GM18909 (cell line): Measurements from ENCODE around the gene CAMSAP3.
"Not testable (repeated sequence)": the region's sequence is repeated elsewhere in the genome, so short reads cannot be mapped to it uniquely, and the experiment has no call there.

ENCODE experiments used
- ATAC-seq: cut with Tn5 transposase; IDR thresholded peaks from one replicate; pipeline ENCODE4 v1.9.1; 2021; ENCODE audit warnings: mild to moderate bottlenecking; ENCODE audit not compliant: unreplicated experiment, poor library complexity

The CAMSAP3 gene

DNA sequence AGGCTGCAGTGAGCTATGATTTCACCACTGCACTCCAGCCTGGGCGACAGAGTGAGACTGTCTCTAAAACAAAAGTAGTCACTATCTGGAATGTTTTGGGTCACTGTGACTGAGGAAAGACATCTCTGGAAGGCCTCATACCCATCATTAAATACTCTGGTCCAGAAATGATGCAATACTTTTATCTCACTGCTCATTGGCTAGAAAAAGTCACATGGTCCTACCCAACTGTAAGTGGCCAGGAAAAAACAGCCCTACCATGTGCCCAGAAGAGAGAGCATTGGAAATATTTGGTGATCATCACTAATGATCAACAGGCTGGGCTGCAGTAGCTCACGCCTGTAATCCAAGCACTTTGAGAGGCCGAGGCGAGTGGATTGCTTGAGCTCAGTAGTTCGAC, 30.3 kb upstream of the CAMSAP3 start:
- ATAC-seq, result no peak

DNA sequence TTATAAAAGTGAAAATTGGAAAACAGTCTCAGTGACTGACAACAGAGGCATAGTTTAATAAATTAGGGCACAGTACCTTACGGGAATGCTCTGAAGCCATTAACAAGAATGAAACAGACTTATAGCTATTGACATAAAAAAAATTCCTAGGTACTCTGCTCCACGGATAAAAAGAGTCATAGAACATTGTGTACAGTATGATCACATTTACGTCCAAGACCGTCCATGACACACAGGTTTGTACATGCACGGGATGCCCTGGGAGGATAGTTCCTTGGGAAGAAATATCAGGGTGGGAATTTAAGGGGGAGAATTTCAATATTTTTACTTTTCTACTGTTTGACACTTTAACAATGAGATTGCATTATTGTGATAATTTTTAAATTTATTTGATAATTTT, 24.9 kb upstream of the CAMSAP3 start:
- ATAC-seq, result no peak

DNA sequence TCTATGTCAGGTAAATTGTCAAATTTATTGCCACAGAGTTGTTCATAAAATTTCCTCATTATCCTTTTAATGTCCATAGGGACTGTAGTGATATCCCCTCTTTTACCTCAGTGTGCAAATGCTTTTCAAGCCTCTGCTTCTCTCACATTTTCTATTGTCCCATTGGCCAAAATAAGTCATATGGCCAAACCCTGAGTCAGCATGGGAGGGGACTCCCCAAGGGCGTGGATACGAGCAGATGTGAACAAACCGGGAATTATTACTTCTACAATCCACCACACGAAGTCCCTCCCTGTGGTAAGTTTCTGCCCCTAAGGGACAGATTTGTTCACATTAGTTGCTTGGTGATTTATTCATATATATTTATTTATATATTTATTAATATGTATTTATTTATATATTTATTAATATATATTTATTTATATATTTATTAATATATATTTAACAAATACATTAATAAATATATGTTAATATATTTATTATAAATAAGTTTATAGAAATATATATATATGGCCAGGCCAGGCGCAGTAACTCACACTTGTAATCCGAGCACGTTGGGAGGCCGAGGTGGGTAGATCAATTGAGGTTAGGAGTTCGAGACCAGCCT, 20.1 kb upstream of the CAMSAP3 start:
- ATAC-seq, result no peak

DNA sequence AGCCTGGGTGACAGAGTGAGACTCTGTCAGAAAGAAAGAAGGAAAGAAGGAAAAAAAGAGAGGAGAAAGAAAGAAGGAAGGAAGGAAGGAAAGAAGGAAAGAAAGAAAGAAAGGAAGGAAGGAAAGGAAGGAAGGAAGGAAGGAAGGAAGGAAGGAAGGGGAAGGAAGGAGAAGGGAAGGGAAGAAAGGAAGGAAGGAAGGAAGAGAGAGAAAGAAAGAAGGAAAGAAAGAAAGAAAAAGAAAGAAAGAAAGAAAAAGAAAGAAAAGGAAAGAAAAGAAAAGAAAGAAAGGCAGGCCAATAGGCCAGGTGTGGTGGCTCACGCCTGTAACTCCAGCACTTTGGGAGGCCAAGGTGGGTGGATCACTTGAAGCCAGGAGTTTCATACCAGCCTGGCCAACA, 18.2 kb upstream of the CAMSAP3 start:
- not testable (repeated sequence) for ATAC-seq

DNA sequence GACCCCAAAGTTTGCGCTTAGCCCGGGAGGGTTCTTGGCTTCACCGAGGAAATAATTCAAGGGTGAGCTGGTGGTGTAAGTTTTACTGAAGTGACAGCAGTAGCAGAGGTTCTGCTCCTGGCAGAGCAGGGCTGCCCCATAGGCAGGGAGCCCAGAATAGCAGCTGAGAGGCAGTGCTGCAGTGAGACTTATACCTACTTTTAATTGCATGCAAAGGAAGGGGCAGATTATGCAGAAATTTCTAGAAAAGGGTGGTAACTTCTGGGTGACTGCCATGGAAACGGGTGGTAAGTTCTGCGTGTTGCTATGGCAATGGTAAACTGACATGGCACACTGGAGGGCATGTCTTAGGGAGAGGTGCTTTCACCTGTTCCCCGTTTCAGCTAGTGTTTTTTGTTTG, 17.5 kb upstream of the CAMSAP3 start:
- ATAC-seq, result no peak

DNA sequence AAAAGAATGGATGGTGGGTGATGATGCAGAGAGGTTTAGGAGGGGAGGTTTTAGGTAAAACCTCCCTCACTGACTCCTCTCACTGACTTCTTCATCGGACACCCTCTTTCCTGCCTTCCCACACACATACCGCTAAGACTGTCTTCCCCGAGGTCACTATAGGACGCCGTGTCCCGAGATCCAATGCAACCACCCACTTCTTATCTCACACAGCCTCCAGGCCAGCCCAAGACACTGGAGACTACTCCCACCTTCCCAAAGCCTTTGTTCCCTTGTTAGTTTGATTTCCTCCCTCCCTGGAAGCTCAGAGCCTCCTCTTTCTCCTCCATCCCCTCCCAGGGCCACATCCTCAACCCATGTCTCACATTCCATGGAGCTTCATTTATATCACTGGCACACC, 16.5 kb upstream of the CAMSAP3 start:
- ATAC-seq, result no peak

DNA sequence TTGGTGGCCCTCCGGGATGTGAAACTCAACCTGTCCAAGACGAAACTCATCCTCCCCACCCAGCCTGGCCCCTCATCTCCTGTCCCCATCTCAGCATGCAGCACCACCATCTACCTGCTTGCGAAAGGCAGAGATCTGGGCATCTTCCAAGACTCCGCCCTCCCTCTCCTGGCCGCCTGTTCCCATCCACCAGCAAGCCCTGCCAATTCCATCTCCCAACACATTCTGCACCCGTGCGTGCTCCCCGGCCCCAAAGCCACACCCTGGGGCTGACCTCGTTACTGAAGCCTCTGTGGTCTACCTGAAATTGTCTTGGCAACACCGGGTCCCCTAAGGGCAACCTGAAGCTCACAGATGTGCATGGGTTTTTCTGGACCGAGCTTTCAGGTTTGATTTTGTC, 13.2 kb upstream of the CAMSAP3 start:
- no peak for ATAC-seq

DNA sequence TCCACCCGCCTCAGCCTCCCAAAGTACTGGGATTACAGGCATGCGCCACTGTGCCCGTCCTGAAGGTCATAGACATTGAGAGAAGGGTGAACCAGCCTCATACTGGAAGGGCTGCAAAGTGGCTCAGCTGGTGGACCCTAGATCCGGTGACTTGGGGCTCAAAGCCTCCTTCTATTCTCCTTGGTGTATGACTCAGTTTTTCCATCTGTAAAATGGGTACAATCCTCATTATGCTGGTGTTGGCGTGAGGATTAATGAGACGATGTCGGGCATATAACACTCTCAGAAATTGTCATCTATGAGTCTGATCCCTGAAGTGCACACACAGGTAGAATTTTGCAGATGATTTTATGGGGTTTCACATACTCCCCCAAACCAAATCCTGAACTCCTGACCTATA, 5.8 kb upstream of the CAMSAP3 start:
- ATAC-seq, result no peak

DNA sequence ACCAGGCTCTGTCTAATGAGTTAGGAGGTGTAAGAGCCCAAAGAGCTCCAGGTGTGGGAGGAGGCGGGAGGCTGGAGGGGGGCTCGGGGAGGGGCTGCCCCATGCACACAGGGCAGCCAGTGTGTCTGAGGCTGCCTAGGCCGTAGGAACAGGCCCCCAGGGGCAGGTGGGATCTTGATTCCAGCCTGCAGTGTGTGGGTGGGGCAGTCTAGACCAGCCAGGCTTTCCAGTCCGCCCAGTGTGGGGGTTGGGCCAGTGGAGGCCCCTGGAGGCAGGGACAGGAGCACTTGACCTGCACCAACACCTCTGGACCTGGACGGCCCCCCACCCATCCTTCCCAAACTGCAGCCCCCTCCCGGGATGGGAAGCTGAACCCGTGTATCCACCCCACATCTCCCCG, 5.4 kb upstream of the CAMSAP3 start:
- no peak for ATAC-seq

DNA sequence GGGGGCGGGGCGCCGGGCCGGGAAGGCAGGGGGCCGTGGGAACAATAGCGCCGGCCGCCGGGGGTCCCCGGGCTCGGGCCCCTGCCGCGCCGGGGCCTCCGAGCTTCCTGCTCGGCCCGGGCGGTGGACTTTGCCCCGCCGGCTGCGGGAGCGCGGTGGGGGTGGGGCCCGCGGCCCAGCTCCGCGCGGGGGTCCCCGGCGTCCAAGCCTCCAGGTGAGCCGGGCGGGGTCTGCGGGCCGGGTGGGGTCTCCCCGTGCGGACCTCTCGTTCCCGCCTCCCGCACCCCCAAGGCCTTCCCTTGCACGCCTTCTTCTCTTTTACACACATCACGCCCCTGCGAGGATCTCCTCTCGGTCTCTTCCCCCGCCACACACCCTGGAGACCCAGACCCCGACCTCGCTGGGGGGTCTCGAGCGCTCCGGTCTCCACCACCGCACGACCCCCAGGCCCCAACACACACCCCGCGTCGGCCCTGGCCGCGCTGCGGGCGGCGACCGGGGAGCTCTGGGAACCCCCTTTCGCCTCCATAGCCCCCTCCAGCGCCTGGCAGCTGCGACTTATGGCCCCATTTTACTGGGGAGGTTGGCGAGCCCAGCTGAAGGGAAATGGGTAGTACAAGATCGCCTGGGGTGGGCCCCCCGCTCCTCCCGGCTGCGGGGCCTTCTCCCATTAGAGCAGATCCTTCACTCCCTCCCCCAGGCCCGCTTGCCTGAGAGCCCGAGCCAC, 711 bp downstream of the CAMSAP3 start:
- ATAC-seq, result no peak

DNA sequence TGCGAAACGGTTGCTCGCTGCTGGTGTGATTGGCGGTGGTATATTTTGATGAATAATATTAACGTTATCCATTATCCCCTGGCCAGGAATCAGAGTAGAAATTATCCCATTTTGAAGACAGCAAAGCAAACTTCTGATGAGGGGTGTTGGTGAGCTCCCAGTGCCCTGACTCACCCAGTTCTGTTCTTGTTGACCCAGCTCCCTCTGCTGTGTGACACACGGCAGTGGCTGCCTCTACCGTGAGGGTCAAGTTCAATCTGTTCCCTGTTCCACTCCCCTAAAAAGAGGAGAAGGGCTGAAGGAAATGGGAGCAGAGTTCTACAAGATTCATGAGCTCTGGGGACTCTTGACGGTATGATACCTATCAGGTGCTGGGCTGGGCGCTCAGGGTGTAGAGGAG, 2.0 kb downstream of the CAMSAP3 start:
- ATAC-seq, result no peak

DNA sequence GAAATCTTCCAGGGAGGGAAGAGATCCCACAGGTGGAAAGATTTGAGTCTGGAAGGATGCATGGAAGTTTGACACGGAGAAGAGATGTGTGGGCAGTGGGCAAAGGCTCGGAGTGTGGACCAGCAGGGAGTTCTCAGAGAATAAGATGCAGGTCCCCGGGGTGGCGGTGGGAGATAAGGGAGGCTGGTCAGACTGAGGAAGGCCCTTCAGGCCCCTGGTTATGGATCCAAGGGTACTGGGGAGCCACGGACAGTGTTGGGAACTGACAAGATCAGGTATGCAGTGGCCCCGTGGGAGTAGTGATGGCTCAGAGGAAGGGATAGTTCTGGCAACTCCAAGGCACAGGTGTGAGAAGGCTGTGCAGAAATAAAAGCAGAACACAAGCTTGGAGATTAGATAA, 2.5 kb downstream of the CAMSAP3 start:
- no peak for ATAC-seq

DNA sequence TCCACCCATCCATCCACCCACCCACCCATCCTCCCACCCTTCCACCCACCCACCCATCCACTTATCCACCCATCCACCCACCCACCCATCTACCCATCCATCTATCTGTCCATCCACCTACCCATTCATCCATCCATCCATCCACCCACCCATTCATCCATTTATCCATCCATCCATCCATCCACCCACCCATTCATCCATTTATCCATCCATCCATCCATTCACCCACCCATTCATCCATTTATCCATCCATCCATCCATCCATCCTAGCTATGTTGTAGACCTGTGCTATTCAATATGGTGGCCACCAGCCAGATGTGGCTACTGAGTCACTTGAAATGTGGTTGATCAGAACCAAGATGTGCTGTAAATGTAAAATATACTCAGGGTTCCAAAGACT, 5.1 kb downstream of the CAMSAP3 start:
- ATAC-seq, result no peak

DNA sequence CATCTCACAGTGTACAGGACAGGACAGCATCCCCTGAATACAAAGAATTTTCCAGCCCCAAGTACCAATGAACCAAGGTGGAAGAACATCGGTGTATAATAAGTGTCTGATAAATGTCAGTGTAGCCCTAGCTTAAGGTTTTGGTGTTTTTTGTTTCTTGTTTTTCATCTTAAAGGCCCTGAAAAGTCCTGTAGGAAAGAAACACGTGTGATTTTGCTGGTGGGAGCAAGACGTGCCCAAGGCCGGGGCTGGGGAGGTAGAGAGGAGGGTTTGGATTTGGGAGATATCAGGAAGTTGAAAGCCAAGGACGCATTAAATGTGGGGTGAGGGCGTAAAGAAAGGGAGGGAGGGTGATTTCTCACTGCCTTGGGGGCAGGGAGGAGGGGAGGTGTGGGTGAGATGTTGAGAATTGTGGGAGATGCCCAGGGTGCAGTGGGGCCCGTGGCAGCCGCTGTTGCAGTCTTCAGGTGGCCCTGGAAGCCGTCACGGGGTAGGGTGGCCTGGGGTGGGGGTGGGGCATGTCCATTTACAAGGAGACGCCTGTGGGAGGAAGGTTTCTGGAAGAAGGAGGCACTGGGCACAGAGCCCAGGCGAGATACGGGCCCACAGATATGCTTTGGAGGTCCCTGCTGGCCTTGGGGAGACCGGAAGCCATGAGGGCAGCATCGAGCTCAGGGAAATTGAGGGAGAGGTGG, 6.7 kb downstream of the CAMSAP3 start:
- no peak for ATAC-seq

DNA sequence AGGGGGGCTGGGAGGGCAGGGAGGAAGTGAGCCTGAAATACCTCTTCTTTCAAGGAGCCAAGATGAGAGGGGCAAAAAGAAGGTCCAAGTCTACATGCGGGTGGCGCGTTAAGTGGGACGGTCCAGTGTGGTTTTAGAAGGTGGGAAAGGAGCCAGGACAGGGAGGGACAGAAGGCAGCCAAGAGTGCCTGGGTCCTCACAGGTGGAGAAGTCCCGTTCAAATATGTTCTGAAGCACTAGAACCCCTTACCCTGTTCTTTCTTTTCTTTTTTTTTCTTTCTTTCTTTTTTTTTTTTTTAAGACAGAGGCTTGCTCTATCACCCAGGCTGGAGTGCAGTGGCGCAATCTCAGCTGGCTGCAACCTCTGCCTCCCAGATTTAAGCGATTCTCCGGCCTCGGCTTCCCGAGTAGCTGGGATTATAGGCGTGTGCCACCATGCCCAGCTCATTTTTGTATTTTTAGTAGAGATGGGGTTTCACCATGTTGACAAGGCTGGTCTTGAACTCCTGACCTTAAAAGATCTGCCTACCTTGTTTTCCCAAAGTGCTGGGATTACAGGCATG, 7.4 kb downstream of the CAMSAP3 start:
- no peak for ATAC-seq

DNA sequence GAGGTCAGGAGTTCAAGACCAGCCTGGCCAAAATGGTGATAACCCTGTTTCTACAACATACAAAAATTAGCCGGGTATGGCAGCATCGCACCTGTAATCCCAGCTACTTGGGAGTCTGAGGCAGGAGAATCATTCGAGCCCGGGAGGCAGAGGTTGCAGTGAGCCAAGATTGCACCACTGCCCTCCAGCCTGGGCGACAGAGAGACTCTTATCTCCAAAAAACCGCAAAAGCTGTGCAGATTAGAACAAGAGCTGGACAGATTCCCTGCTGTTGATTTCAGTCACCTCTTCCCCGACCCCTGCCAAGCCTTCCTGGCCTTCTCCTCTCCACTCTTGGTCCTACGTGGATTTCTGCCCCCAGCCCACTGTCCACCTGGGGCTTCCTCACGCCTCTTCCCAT, 8.3 kb downstream of the CAMSAP3 start:
- no peak for ATAC-seq

DNA sequence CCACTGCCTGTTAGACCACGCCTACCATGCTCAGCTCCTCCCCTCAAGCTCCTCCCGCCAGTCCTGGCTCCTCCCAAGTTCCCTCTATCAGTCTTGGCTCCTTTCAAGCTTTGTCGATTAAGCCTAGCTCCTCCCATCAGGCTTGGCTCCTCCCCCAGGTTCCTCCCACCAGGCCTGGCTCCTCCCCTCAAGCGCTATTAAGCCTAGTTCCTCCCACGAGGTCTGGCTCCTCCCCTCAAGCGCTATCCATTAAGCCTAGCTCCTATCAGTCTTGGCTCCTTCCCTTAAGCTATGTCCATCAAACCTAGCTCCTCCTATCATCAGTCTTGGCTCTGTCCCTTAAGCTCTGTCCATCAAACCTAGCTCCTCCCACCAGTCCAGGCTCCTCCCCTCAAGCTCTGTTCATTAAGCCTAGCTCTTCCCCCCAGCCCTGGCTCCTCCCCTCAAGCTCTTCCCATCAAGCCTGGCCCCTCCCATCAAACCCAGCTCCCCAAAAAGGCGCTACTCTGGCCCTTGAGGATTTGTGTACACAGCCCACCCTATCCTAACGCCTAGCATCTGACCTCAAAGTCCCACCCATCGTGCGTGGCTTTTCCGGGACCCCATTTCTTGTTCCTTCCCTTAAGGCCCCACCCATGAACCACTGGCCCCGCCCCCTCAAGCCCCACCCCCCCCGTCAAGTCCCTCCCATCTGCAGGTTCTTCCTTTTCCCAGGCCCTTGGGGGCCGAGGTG, 10.0 kb downstream of the CAMSAP3 start:
- no peak for ATAC-seq

DNA sequence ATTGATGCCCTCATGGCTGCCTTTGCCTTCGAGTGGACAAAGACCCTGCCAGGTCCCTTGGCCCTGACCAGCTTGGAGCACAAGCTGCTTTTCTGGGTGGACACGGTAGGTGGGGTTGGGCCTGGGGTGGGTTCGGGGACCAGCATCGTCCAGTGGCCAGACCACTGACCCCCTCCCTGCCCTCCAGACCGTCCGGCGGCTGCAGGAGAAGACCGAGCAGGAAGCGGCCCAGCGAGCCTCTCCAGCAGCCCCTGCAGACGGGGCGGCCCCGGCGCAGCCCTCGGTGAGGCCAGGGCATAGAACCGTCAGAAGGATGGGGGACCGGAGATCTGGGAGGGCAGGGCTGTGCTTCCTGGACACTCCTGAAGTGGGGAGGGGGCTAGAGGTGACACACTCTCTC, 10.6 kb downstream of the CAMSAP3 start:
- no peak for ATAC-seq

DNA sequence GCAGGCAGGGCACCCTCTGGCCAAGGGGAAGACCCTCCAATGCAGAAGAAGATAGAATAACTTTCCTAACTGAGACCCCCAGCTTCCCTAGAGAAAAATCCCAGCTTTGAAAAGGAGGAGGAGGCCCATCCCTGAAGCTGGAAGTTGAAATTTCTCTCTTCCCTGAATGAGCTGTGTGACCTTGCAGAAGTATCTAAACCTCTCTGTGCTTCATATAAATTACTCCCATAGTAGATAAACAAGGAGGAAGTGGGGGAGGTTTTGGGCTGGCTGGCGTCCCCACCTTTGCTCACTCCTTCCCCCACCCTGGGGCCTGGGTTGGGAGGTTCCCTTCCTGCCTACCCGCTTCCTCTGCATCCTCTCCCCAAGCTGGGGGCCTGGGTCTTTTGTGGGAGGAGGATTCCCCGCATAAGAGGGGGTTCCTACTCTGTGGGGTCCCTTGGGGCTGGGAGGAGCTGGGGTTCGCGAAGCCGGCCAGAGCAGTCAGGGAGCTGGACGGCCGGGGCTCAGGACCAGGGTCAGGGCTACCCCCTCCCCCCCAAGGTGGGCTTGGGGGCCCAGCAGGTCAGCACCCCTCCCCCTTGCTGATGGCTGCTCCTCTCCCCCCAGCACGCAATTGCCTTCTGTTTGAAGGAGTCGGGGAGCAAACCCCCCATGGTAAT, 11.7 kb downstream of the CAMSAP3 start:
- no peak for ATAC-seq

DNA sequence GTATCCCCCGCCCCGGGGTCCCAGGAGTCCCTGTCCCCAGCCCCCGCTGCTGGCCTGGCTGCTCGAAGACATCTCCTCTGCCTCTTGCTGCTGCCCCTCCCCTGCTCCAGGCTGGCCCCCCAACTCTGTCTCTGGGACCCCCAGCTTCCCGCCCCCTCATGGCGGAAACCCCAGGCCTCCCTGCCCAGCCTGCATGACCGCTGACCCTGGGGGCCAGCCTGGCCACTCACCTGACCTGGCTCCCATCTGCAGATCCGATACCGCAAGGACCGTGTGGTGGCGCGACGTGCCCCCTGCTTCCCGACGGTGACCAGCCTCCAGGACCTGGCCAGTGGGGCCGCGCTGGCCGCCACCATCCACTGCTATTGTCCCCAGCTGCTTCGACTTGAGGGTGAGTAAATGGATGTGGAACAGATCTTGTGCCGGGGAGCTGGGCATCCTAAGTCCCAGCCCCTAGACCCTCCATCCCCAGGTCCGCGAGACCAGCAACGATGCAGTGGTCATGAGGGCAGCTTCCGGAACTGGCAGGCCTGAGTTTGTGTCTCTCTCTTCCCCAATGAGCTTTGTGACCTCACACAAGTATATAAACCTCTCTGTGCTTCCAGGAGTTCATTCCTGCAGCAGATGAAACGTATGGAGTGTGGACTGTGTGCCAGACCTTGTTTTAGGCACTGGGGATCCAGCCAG, 12.4 kb downstream of the CAMSAP3 start:
- no peak for ATAC-seq
